ENCODE data around the gene TRAK2.

TRAK2 gene

GRCh38 chr2:201343559-201343958, 107.7 kb downstream of the TRAK2 start:
- no peaks in the 10 kb centered on the region for H3K27me3 Mint-ChIP-seq
- peaks cover 32% of the 10 kb centered on the region for H3K36me3 Mint-ChIP-seq (ENCODE audit: low read depth)
- no peaks in the 10 kb centered on the region for H3K4me1 Mint-ChIP-seq (ENCODE audit: low read depth)
- H3K4me3 Mint-ChIP-seq = no peak overlapping the region
- H3K27ac Mint-ChIP-seq = no peak overlapping the region
- no peaks in the 10 kb centered on the region for H3K9me3 Mint-ChIP-seq

GRCh38 chr2:201342923-201343322, 108.3 kb downstream of the TRAK2 start:
- Mint-ChIP-seq H3K27ac (no peak overlapping the region), H3K4me3 (no peak overlapping the region), H3K36me3 (ENCODE audit: low read depth) (peaks cover 32% of the 10 kb centered on the region), H3K27me3 (no peaks in the 10 kb centered on the region), H3K4me1 (ENCODE audit: low read depth) (no peaks in the 10 kb centered on the region), H3K9me3 (no peaks in the 10 kb centered on the region)

- no peaks in the 10 kb centered on the region for H3K27me3 Mint-ChIP-seq
- no peak overlapping the region for H3K4me3 Mint-ChIP-seq
- no peak overlapping the region for H3K27ac Mint-ChIP-seq
- H3K9me3 Mint-ChIP-seq = peaks cover 4% of the 10 kb centered on the region
- peaks cover 12% of the 10 kb centered on the region for H3K36me3 Mint-ChIP-seq (ENCODE audit: low read depth)
- peaks cover 4% of the 10 kb centered on the region for H3K4me1 Mint-ChIP-seq (ENCODE audit: low read depth)
These were observed 121.8 kb downstream of the TRAK2 start for GRCh38 chr2:201329409-201329808.

- H3K27ac Mint-ChIP-seq = no peak overlapping the region
- peaks cover 4% of the 10 kb centered on the region for H3K4me1 Mint-ChIP-seq (ENCODE audit: low read depth)
- H3K4me3 Mint-ChIP-seq = no peak overlapping the region
- peaks cover 14% of the 10 kb centered on the region for H3K9me3 Mint-ChIP-seq
- no peaks in the 10 kb centered on the region for H3K27me3 Mint-ChIP-seq
- H3K36me3 Mint-ChIP-seq (ENCODE audit: low read depth) = peaks cover 25% of the 10 kb centered on the region
These were observed 123.6 kb downstream of the TRAK2 start for GRCh38 chr2:201327678-201328077.
